ENCODE measurements around the gene TCP1. TPM values are rescaled to one million over a fixed set of nuclear protein-coding genes. Genes with fewer than 3 reads are reported as not detected.
"Not testable (repeated sequence)": the region's sequence is repeated elsewhere in the genome, so short reads cannot be mapped to it uniquely, and the experiment has no call there.

Gene TCP1
- total and polyA plus RNA-seq, 2 experiments from 2014 or later = 190 to 260 TPM

DNA sequence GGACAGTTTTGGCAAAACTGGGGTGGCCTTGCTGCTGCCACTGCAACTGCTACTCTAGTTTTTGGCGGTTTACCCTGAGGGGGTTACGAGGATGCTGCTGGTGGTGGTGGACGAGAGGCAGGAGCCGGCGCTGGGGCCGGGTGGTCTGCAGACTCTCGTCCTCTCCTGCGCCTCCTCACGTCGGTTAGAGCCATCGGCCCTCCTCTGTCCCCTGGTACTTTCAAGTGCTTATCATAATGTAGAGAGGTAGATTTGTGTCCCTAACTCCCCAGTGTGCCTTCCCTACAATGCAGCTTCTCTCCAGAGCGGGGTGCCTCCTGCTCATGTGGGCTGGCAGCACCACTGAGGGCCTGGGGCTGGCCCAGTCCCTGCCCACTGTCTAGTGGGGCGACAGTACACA lies 36.6 kb upstream of the TCP1 start:
- Histone ChIP-seq H3K27ac (no peak overlapping the region), H3K4me2 (ENCODE audit: unreplicated experiment) (no peak overlapping the region), H3K79me2 (ENCODE audit: insufficient read depth) (no peaks in the 10 kb centered on the region), H3K36me3 (ENCODE audit: low read depth) (no peaks in the 10 kb centered on the region), H3K4me1 (ENCODE audit: insufficient read depth) (no peaks in the 10 kb centered on the region), H3K9me2 (ENCODE audit: insufficient read depth) (no peaks in the 10 kb centered on the region), H3F3A (ENCODE audit: insufficient read depth) (no peaks in the 10 kb centered on the region), H4K20me1 (ENCODE audit: insufficient read depth) (no peaks in the 10 kb centered on the region), H3K9ac (no peak overlapping the region), H3K9me3 (ENCODE audit: low read depth) (no peaks in the 10 kb centered on the region), H2AFZ (no peak overlapping the region), H3K27me3 (replicated peaks; ENCODE audit: insufficient read depth) (no peaks in the 10 kb centered on the region), H3K4me3 (no peak overlapping the region)
- in situ Hi-C loops (cut with MboI) = no loop called here
- TF ChIP-seq EZH2phosphoT487 (IDR thresholded peaks at IDR 0.05; ENCODE audit: insufficient read depth, low read depth) (no peak), EZH2 (IDR thresholded peaks at IDR 0.05; ENCODE audit: insufficient read depth, poor library complexity, severe bottlenecking) (no peak)
- WGBS, 2 experiments (ENCODE audit: low coverage in 1 of 2, low lambda C conversion rate in 2 of 2, missing lambda C conversion rate in 2 of 2) = 81 to 84% methylated on average over 13 of the region's 13 CpGs
- no peak for DNase-seq

DNA sequence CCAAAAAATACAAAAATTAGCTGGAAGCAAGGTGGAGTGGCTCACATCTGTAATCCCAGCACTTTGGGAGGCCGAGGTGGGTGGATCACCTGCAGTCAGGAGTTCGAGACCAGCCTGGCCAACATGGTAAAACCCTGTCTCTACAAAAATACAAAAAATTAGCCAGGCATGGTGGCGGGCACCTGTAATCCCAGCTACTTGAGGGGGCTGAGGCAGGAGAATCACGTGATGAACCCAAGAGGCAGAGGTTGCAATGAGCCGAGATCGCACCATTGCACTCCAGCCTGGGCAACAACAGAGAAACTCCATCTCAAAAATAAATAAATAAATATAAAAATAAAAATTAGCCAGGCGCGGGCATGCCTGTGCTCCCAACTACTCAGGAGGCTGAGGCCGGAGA lies 35.3 kb upstream of the TCP1 start:
- 77 to 80% methylated on average over 7 to 9 of the region's 9 CpGs for WGBS, 2 experiments (ENCODE audit: low coverage in 1 of 2, low lambda C conversion rate in 2 of 2, missing lambda C conversion rate in 2 of 2)
- DNase-seq; H3K9me3 ChIP-seq (ENCODE audit: low read depth); H3K36me3 ChIP-seq (ENCODE audit: low read depth); H3K4me2 ChIP-seq (ENCODE audit: unreplicated experiment); H3F3A ChIP-seq (ENCODE audit: insufficient read depth); H3K27me3 ChIP-seq (replicated peaks; ENCODE audit: insufficient read depth); H3K9ac ChIP-seq; H3K4me1 ChIP-seq (ENCODE audit: insufficient read depth); H4K20me1 ChIP-seq (ENCODE audit: insufficient read depth); H3K4me3 ChIP-seq; in situ Hi-C loops (cut with MboI); H3K27ac ChIP-seq; H3K79me2 ChIP-seq (ENCODE audit: insufficient read depth); H3K9me2 ChIP-seq (ENCODE audit: insufficient read depth); H2AFZ ChIP-seq: not testable (repeated sequence)

DNA sequence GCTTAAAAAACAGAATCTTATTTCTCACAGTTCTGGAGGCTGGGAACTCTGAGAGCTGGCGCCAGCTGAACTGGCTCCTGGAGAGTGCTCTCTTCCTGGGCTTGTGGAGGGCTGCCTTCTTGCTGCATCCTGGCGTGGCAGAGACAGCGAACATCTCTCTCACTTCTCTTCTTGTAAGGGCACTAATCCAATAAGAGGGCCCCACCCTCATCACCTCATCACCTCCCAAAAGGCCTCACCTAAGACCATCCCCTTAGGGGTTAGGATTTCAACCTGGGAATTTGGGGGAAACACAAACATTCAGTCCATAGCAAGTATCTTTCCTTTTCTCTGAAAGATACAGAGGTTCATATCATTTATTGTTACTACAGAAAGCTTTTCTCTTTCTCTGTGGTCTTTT lies 34.6 kb upstream of the TCP1 start:
- H3K4me1 ChIP-seq (ENCODE audit: insufficient read depth) = no peaks in the 10 kb centered on the region
- H3K4me3 ChIP-seq = no peak overlapping the region
- no peak overlapping the region for H2AFZ ChIP-seq
- H3K9me2 ChIP-seq (ENCODE audit: insufficient read depth) = no peaks in the 10 kb centered on the region
- WGBS, 2 experiments (ENCODE audit: low coverage in 1 of 2, low lambda C conversion rate in 2 of 2, missing lambda C conversion rate in 2 of 2) = 67 to 85% methylated on average over 3 of the region's 3 CpGs
- no peak for DNase-seq
- H3K36me3 ChIP-seq (ENCODE audit: low read depth) = no peaks in the 10 kb centered on the region
- H4K20me1 ChIP-seq (ENCODE audit: insufficient read depth) = no peaks in the 10 kb centered on the region
- no peaks in the 10 kb centered on the region for H3F3A ChIP-seq (ENCODE audit: insufficient read depth)
- H3K27ac ChIP-seq = no peak overlapping the region
- TF ChIP-seq EZH2 (IDR thresholded peaks at IDR 0.05; ENCODE audit: insufficient read depth, poor library complexity, severe bottlenecking) (no peak), EZH2phosphoT487 (IDR thresholded peaks at IDR 0.05; ENCODE audit: insufficient read depth, low read depth) (no peak)
- H3K9ac ChIP-seq = no peak overlapping the region
- no peaks in the 10 kb centered on the region; the same call in 1 of the 2 replicates for H3K27me3 ChIP-seq (replicated peaks; ENCODE audit: insufficient read depth)
- no peaks in the 10 kb centered on the region for H3K9me3 ChIP-seq (ENCODE audit: low read depth)
- H3K79me2 ChIP-seq (ENCODE audit: insufficient read depth) = no peaks in the 10 kb centered on the region
- H3K4me2 ChIP-seq (ENCODE audit: unreplicated experiment) = no peak overlapping the region
- in situ Hi-C loops (cut with MboI) = no loop called here

DNA sequence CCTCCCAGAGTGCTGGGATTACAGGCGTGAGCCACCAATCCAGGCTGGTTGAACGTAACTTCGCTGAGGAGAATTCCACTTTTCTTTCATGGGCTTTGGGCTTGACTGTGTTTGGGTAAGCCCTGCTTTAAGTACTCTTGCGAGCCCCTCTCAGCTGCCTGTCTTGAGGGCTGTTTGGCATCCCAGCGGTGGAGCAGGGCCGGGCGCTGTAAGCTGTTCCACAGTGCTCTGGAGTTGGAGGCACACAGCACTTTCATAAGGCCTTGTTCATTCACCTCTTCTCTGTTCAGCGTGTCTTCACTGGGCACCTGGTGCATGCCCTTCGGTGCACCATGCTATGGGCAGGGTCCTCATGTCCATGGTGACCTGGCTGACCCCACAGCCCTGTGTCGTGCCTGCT lies 32.3 kb upstream of the TCP1 start:
- no peaks in the 10 kb centered on the region for H3K36me3 ChIP-seq (ENCODE audit: low read depth)
- no peaks in the 10 kb centered on the region for H3K9me2 ChIP-seq (ENCODE audit: insufficient read depth)
- no peak overlapping the region for H3K9ac ChIP-seq
- no peaks in the 10 kb centered on the region; the same call in 1 of the 2 replicates for H3K27me3 ChIP-seq (replicated peaks; ENCODE audit: insufficient read depth)
- H3K4me1 ChIP-seq (ENCODE audit: insufficient read depth) = no peaks in the 10 kb centered on the region
- DNase-seq = no peak
- TF ChIP-seq EZH2phosphoT487 (IDR thresholded peaks at IDR 0.05; ENCODE audit: insufficient read depth, low read depth) (no peak), EZH2 (IDR thresholded peaks at IDR 0.05; ENCODE audit: insufficient read depth, poor library complexity, severe bottlenecking) (no peak)
- WGBS, 2 experiments (ENCODE audit: low coverage in 1 of 2, low lambda C conversion rate in 2 of 2, missing lambda C conversion rate in 2 of 2) = 55 to 66% methylated on average over 10 of the region's 10 CpGs
- no peaks in the 10 kb centered on the region for H3F3A ChIP-seq (ENCODE audit: insufficient read depth)
- no peaks in the 10 kb centered on the region for H4K20me1 ChIP-seq (ENCODE audit: insufficient read depth)
- in situ Hi-C loops (cut with MboI) = no loop called here
- no peak overlapping the region for H3K4me2 ChIP-seq (ENCODE audit: unreplicated experiment)
- no peak overlapping the region for H3K4me3 ChIP-seq
- no peaks in the 10 kb centered on the region for H3K79me2 ChIP-seq (ENCODE audit: insufficient read depth)
- no peak overlapping the region for H3K27ac ChIP-seq
- H2AFZ ChIP-seq = no peak overlapping the region
- H3K9me3 ChIP-seq (ENCODE audit: low read depth) = no peaks in the 10 kb centered on the region

DNA sequence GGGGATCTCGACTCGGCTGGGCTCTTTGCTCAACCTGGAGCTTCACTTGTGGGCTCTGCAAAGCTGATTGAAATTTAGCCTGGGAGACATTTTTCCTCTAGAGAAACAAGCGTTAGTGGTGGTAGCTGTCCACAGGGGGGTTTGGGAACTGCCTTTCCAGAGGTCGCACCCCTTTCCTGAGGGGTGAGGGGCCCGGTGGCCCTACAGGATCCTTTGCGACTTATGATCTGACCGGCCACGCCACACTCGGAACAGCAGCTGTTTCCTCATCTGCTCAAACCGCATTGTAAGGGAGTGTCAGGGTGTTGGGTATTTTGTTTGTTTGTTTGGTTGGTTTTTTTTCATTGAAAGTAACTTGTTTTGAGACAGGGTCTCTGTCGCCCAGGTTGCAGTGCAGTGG lies 31.7 kb upstream of the TCP1 start:
- no peaks in the 10 kb centered on the region for H4K20me1 ChIP-seq (ENCODE audit: insufficient read depth)
- no peaks in the 10 kb centered on the region for H3F3A ChIP-seq (ENCODE audit: insufficient read depth)
- WGBS, 2 experiments (ENCODE audit: low coverage in 1 of 2, low lambda C conversion rate in 2 of 2, missing lambda C conversion rate in 2 of 2) = 77 to 83% methylated on average over 11 of the region's 11 CpGs
- in situ Hi-C loops (cut with MboI) = no loop called here
- H3K9me3 ChIP-seq (ENCODE audit: low read depth) = no peaks in the 10 kb centered on the region
- no peak overlapping the region for H3K4me3 ChIP-seq
- no peaks in the 10 kb centered on the region for H3K9me2 ChIP-seq (ENCODE audit: insufficient read depth)
- TF ChIP-seq EZH2 (IDR thresholded peaks at IDR 0.05; ENCODE audit: insufficient read depth, poor library complexity, severe bottlenecking) (no peak), EZH2phosphoT487 (IDR thresholded peaks at IDR 0.05; ENCODE audit: insufficient read depth, low read depth) (no peak)
- no peaks in the 10 kb centered on the region for H3K79me2 ChIP-seq (ENCODE audit: insufficient read depth)
- no peak overlapping the region for H3K9ac ChIP-seq
- H3K4me2 ChIP-seq (ENCODE audit: unreplicated experiment) = no peak overlapping the region
- H3K27me3 ChIP-seq (replicated peaks; ENCODE audit: insufficient read depth) = no peaks in the 10 kb centered on the region; the same call in 1 of the 2 replicates
- H3K4me1 ChIP-seq (ENCODE audit: insufficient read depth) = no peaks in the 10 kb centered on the region
- DNase-seq = no peak
- no peak overlapping the region for H3K27ac ChIP-seq
- no peaks in the 10 kb centered on the region for H3K36me3 ChIP-seq (ENCODE audit: low read depth)
- H2AFZ ChIP-seq = no peak overlapping the region

Measured in GM23248 (cell line).